GM18873 (cell line): ENCODE results near the gene CD300LB.
"Not testable (repeated sequence)": the region's sequence is repeated elsewhere in the genome, so short reads cannot be mapped to it uniquely, and the experiment has no call there.

Source experiments
- ATAC-seq: cut with Tn5 transposase; IDR thresholded peaks from one replicate; pipeline ENCODE4 v1.9.1; 2021; ENCODE audit warnings: mild to moderate bottlenecking, moderate library complexity, moderate number of reproducible peaks; ENCODE audit not compliant: unreplicated experiment, low FRiP score

The CD300LB gene

DNA sequence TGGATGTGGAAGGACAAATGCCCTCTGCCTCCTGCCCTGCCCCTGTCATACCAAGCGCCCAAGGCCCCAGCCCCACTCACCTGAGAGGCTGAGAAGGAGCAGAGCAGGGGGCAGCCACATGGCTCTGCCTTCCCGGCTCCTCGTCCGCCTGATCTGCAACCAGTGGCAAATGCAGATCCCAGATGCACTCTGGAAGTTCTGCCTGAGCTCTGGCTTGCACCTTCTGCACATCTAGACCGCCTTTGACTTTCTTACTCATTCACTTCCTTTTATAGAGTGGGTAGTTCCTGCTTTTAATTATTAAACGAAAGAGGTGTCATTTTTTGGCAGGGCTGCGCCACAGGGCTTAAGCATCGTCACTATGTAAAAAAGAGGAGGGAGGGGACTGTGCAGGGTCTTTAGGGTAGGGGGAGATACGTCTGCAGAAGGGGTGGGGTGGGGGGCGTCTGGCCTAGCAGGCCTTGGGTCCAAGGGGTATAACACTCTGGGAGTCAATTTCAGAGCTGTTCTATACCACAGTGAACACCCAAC lies at the start of gene CD300LB:
CD300LB (minus strand) TSS at position 245 of the 531 bp plus-strand sequence; CDS start at position 120, 125 bp downstream.
- ATAC-seq = no peak

GRCh38 chr17:74579900-74580299 lies 48.6 kb upstream of the CD300LB start:
- no peak for ATAC-seq

DNA sequence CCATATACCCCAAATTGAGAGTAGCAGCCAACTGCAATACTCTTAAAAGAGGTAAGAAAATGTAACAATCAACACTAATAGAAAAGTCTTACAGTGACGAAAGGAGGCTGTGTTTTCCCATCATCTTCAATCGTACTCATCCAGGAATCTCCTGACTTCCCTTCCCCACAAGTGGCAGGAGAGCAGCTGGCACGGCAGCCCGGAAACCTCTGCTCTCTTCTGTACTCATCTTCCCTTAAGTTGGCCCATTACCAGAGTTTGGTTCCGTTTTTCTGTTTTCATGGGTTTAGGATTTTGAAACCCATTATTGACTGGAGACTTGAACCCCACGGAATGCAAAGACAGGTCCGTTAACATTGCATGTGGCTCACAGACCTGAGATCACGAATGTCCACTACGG lies 47.7 kb upstream of the CD300LB start:
- no peak for ATAC-seq

DNA sequence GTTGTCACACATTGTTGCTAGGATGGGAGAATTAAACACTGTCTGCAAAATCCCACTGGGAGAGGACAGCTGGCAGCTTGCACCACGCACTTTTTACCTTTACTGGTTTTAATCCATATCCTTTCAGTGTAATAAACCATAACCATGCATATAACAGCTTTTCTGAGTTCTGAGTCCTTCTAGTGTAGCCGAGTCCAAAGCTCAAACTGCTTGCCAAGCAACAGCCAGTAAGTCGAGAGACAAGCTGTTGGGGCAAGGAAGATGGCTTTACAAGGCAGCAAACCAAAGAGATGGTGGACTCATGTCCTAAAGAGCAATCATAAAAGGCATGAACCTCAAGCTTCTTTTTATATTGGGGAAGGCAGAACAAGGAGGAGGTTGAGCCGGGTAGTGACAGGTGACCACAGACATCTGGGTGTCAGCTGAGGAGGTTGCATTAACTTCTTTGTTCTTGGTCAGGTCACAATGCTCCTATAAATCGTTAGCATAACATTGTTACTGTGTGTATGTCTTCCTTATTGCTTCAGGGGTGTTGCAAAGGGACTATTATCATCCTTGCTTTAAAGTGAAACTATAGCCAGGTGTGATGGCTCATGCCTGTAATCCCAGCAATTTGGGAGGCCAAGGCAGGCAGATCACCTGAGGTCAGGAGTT lies 43.3 kb upstream of the CD300LB start:
- no peak for ATAC-seq

DNA sequence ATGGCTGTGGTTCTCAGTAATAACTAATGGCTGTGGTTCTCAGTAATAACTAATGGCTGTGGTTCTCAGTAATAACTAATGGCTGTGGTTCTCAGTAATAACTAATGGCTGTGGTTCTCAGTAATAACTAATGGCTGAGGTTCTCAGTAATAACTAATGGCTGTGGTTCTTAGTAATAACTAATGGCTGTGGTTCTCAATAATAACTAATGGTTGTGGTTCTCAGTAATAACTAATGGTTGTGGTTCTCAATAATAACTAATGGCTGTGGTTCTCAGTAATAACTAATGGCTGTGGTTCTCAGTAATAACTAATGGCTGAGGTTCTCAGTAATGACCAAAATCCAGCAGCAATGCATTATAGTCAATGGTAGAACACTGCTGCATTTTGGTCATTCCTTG lies 42.4 kb upstream of the CD300LB start:
- not testable (repeated sequence) for ATAC-seq

DNA sequence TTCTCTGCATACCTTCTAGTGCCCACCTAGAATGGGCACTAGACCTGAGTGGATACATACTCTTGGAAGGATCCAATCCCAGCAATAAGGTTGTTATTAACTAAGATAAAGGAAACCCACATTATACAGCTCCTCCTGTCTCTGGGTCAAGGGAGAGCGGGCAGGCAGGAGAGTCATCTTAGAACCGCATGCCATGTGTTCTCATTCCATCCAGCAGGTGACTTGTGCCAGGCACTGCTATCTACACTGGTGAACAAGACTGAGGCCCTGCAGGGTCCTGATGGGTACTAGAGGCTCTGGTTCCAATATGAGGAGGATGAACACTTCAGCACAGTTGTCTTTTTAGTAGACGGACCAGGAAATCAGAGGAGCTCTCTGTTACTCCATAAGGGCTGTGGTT lies 41.9 kb upstream of the CD300LB start:
- ATAC-seq = no peak

- no peak for ATAC-seq
Measured at GRCh38 chr17:74571621-74572270, 40.5 kb upstream of the CD300LB start.

DNA sequence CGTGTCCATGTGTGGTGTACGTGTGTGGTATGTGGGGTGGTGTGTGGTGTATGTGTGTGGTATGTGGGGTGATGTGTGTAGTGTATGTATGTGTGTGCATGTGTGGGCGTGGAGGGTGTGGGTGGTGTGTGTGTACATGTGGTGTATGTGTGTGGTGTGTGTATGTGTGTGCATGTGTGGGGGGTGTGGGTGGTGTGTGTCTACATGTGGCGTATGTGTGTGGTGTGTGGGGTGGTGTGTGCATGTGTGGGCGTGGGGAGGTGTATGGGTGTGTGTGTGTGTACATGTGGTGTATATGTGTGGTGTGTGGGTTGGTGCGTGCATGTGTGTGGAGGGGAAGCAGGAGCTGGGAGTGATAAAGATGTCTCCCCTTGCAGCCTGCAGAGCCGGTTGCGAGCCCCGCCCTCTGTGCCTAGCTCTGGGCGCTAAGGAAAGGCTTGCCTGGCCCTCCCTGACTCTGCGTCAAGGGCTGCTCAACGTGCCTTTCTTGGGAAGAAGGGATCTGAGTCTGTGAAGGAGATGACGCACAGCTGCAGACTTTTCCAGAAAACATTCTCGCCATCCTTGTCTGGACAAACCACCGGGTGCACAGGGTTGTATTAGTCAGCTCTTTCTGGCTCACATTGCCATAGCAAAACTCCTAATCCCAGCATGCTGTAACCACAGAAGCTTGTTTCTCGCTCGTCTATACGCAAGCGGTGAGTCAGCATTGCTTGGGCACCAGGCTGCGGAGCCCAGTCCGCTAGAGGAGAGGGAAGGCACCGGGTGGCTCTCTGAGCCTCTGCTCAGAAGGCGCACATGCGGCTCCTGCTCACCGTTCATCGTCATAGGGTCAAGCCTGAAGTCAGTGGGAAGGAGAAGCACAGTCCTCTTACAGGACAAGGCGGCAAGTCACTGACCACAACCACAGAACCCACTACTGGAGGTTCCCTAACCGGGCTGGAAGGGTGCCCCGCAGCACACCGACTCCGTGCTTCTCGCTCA lies 38.0 kb upstream of the CD300LB start:
- no peak for ATAC-seq

GRCh38 chr17:74568106-74568873 lies 37.0 kb upstream of the CD300LB start:
- ATAC-seq = no peak

- ATAC-seq = no peak
Measured at GRCh38 chr17:74567397-74567796, 36.1 kb upstream of the CD300LB start, which contains the start of gene CD300H. Gene CD300H (minus strand): TSS chr17:74567509.

DNA sequence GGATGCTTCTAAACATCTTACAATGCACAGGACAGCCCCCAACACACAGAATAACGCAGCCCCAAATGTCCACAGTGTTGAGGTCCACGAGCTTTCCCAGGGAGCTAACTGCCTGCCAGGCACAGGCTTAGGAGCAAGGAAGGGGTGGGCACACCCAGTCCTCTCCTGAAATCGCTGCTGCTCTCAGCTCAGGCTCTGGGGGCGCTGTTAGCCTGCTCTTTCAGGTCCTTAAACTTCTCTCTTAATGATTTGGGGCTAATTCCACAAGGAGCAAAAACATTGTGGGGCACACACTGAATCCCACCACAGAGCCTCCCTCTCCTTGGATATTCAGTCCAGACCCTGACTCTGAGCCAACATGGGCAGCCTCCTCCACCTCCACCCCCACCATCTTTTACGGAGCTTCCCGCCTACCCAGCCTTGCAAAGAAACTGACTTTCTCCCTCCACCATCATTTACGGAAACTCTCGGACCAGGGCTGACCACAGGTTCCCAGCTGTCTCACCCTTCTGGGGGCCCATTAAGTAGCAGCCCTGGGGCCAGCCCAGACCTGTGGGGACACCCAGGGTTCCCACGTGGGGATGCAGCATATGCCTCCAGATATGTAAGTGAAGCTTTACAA lies 35.0 kb upstream of the CD300LB start:
- ATAC-seq = no peak

- no peak for ATAC-seq
Measured at GRCh38 chr17:74565126-74565525, 33.9 kb upstream of the CD300LB start.

- no peak for ATAC-seq
Measured at GRCh38 chr17:74563358-74563757, 32.1 kb upstream of the CD300LB start.

GRCh38 chr17:74561586-74561985 lies 30.3 kb upstream of the CD300LB start:
- no peak for ATAC-seq

GRCh38 chr17:74558882-74559519 lies 27.7 kb upstream of the CD300LB start:
- no peak for ATAC-seq

GRCh38 chr17:74558402-74558801 lies 27.1 kb upstream of the CD300LB start:
- ATAC-seq = not testable (repeated sequence)

DNA sequence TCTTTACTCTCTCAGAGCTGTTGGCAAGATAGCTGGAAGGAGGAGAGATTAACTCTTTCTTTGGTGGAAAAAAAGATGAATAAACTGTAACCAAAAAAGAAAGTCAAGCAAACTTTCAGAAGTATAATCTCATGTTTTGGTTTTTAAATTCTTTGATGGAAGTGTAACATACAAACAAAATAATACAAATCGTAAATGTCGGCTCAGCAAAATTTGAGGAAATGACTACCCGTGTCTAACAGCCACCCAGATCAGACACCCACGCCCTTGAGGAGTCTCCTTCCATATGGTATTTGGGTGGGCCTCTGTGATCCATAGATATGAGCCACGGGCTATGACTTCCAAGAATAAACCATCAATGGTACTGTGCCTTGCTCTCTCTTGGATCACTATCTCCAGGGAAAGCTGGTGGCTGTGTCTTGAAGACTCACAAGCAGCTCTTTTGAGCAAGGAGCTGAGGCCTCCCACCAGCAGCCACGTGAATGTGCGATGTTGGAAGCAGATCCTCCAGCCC lies 24.2 kb upstream of the CD300LB start:
- no peak for ATAC-seq

DNA sequence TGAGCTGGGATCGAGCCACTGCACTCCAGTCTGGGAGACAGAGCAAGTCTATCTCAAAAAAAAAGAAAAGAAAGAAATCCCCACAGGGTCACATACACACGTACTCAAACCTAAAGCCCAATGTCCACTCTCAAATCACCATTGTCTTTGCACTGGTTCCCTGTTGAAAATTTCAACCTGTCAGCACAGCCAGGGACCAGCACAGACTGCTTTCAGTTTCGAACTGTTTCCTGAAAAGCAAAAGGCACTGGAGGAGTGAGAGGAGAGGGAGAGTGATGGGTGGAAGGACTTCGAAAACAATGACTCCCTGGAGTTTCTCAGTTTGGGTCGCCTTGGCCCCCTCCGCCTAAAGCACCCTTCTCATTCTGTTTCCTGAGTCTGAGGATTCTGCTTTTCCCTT lies 23.6 kb upstream of the CD300LB start:
- no peak for ATAC-seq

DNA sequence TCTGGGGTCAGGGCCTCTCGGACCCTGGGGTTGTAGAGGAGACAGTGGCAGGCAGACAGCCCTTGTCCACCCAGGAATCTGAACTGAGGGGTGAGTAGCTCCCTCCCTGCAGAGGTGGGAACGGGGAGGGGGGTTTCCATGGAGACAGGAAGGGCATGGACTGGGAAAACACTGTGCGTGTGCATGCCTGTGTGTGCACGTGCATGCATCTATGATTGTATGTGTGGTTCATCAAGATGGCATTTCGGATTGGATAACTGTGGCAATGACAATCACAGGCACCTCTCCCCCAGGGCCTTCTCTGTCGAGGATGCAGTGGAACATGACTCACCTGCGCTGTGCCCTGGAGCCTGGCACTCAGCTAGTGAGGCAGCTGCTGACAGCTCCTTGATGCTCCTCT lies 20.8 kb upstream of the CD300LB start:
- ATAC-seq = no peak
